BE2C (cell line): ENCODE data around the gene AMBRA1.

Source experiments
- DNase-seq: peaks from one replicate; pipeline ENCODE4 v3.0.0-alpha.2; 2020
- H3K27me3 ChIP-seq: fragments of 250-450 bp; sonication (Bioruptor Pico); 2 replicates; pipeline ENCODE4 v1.5.1; 2020; ENCODE audit warnings: mild to moderate bottlenecking
- H3K36me3 ChIP-seq: fragments of 250-450 bp; sonication (Bioruptor Pico); 2 replicates; pipeline ENCODE4 v1.5.1; 2020; ENCODE audit warnings: mild to moderate bottlenecking
- H3K4me1 ChIP-seq: fragments of 250-450 bp; sonication (Bioruptor Pico); 2 replicates; pipeline ENCODE4 v1.5.1; 2020
- H3K4me3 ChIP-seq: 2 replicates; pipeline ENCODE4 v1.5.1; 2011; ENCODE audit warnings: low read depth, low read length
- H3K9me3 ChIP-seq: fragments of 250-450 bp; sonication (Bioruptor Pico); 2 replicates; pipeline ENCODE4 v1.5.1; 2020
- TF ChIP-seq, protein P1 (sequence below): IDR thresholded peaks from 2 replicates; pipeline ENCODE4 v1.5.1; 2012; ENCODE audit warnings: mild to moderate bottlenecking, low read depth, low read length

AMBRA1 gene

DNA sequence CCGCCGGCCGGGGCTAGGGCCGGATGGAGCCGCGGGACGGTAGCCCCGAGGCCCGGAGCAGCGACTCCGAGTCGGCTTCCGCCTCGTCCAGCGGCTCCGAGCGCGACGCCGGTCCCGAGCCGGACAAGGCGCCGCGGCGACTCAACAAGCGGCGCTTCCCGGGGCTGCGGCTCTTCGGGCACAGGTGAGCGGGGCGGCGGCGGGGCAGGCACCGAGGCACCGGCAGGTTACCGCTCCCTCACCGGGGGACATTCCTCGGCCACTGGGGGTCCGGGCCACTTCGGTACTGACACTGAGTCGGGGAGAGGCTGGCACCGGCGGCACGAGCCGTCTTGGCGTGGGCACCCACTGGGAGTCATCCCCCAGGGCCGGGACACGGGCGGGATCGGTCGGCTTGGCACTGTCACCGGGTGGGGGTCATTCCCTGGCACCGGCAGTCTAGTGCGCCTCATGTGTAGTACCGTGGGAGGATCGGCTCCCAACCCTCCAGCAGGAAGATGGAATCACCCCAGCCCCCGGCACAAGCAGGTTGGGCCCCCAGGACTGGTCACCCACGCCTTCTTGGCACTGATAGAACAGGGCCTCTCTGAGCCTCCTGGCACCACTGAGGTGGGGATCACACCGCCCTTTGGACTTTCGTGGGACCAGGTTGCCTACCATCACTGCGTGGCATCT, 246.0 kb downstream of the AMBRA1 start:
- H3K4me1 ChIP-seq, result peaks cover 2% of the 10 kb centered on the region; the same call in 1 of the 2 replicates
- no peaks in the 10 kb centered on the region for H3K9me3 ChIP-seq
- H3K4me3 ChIP-seq, result peak overlapping the region; percentile 67
- H3K36me3 ChIP-seq, result no peaks in the 10 kb centered on the region
- TF ChIP-seq, protein P1, sequence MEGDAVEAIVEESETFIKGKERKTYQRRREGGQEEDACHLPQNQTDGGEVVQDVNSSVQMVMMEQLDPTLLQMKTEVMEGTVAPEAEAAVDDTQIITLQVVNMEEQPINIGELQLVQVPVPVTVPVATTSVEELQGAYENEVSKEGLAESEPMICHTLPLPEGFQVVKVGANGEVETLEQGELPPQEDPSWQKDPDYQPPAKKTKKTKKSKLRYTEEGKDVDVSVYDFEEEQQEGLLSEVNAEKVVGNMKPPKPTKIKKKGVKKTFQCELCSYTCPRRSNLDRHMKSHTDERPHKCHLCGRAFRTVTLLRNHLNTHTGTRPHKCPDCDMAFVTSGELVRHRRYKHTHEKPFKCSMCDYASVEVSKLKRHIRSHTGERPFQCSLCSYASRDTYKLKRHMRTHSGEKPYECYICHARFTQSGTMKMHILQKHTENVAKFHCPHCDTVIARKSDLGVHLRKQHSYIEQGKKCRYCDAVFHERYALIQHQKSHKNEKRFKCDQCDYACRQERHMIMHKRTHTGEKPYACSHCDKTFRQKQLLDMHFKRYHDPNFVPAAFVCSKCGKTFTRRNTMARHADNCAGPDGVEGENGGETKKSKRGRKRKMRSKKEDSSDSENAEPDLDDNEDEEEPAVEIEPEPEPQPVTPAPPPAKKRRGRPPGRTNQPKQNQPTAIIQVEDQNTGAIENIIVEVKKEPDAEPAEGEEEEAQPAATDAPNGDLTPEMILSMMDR, result no peak
- no peak for DNase-seq
- H3K27me3 ChIP-seq, result no peaks in the 10 kb centered on the region

DNA sequence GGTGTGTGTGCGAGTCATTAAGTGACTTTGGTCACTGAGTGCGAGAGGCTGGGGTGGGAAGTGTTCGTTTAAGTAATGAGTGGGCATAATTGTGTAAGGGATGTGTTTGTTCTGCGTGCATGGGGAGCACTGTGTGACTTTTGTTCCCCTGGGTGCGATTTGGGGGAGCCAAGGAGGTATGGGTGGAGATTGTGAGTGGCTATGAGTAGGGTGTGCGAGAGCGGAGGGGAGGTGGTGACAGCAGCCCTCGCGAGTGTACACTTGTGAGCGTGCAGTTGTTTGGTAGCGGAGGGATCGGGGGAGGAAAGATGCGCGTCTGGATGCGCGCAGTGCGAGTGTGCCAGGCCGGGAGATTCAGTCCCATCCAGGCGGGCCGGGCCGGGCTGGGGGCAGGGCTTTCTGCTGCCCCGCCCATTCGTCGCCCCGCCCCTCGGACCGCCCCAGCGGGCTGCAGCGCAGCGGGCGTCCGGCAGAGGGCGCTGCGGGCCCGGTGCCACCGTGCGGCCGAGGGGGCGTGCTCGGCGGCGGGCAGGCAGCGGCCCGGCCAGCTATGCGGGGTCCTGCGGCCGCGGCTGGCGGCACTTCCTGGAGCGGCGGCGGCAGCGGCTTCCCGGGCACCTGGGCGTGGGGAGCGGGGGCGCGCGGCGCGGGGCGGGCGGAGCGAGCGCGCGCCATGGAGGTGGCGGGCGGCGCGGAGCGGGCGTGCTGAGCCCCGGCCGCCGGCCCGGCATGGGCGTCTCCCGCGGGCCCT, 246.8 kb downstream of the AMBRA1 start, which contains the start of gene DGKZ:
DGKZ (plus strand) TSS at position 578 of the 751 bp plus-strand sequence. CDS start 197 bp downstream, outside the sequence.
- Histone ChIP-seq H3K36me3 (no peaks in the 10 kb centered on the region), H3K9me3 (no peaks in the 10 kb centered on the region), H3K4me1 (peaks cover 2% of the 10 kb centered on the region; the same call in 1 of the 2 replicates), H3K27me3 (no peaks in the 10 kb centered on the region), H3K4me3 (peak within 1 kb of the TSS; percentile 67)
- TF ChIP-seq, protein P1, result peak; percentile 23; the same call in 1 of the 2 replicates
- peak; percentile 77 for DNase-seq
